Effector memory CD4-positive, alpha-beta T cell (primary cell): ENCODE results near the gene OTULINL.

Experiments
- DNase-seq, 3 donors: peaks; one replicate each; pipeline ENCODE4 v3.0.0-alpha.2; 2020
- H3K27ac ChIP-seq: 2 replicates; pipeline ENCODE4 v1.7.0; 2013; ENCODE audit warnings: mild to moderate bottlenecking, low read length, moderate library complexity; ENCODE audit not compliant: insufficient read depth, poor library complexity, severe bottlenecking
- H3K27me3 ChIP-seq: replicated peaks from 2 replicates; pipeline ENCODE4 v1.7.0; 2013; ENCODE audit warnings: mild to moderate bottlenecking, low read length; ENCODE audit not compliant: insufficient read depth, control insufficient read depth, poor library complexity, severe bottlenecking
- H3K36me3 ChIP-seq: 2 replicates; pipeline ENCODE4 v1.7.0; 2013; ENCODE audit warnings: mild to moderate bottlenecking, low read length, moderate library complexity; ENCODE audit not compliant: control insufficient read depth, insufficient read depth
- H3K4me1 ChIP-seq: 2 replicates; pipeline ENCODE4 v1.7.0; 2013; ENCODE audit warnings: low read length, mild to moderate bottlenecking; ENCODE audit not compliant: control insufficient read depth, insufficient read depth, poor library complexity, severe bottlenecking
- H3K4me3 ChIP-seq: 2 replicates; pipeline ENCODE4 v1.7.0; 2013; ENCODE audit warnings: low read length, low read depth, mild to moderate bottlenecking; ENCODE audit not compliant: insufficient read depth, poor library complexity, severe bottlenecking
- H3K9me3 ChIP-seq: 2 replicates; pipeline ENCODE4 v1.7.0; 2013; ENCODE audit warnings: mild to moderate bottlenecking, low read length, moderate library complexity; ENCODE audit not compliant: control insufficient read depth

OTULINL gene

GRCh38 chr5:14597080-14597479 is 15.5 kb downstream of the OTULINL start:
- Histone ChIP-seq H3K4me1 (peaks cover 20% of the 10 kb centered on the region), H3K4me3 (no peak overlapping the region), H3K36me3 (peaks cover 7% of the 10 kb centered on the region), H3K27ac (no peak overlapping the region), H3K9me3 (no peaks in the 10 kb centered on the region), H3K27me3 (no peaks in the 10 kb centered on the region)
- DNase-seq = no peak

GRCh38 chr5:14598225-14598624 is 16.6 kb downstream of the OTULINL start:
- no peak for DNase-seq
- Histone ChIP-seq H3K27ac (no peak overlapping the region), H3K9me3 (no peaks in the 10 kb centered on the region), H3K27me3 (no peaks in the 10 kb centered on the region), H3K36me3 (peaks cover 18% of the 10 kb centered on the region), H3K4me3 (no peak overlapping the region), H3K4me1 (peaks cover 18% of the 10 kb centered on the region)

- H3K36me3 ChIP-seq = peaks cover 21% of the 10 kb centered on the region
- no peaks in the 10 kb centered on the region for H3K9me3 ChIP-seq
- H3K4me3 ChIP-seq = no peak overlapping the region
- H3K27ac ChIP-seq = no peak overlapping the region
- H3K4me1 ChIP-seq = peaks cover 5% of the 10 kb centered on the region
- no peak for DNase-seq
- H3K27me3 ChIP-seq = no peaks in the 10 kb centered on the region
These were observed 18.0 kb downstream of the OTULINL start for GRCh38 chr5:14599476-14600127.

- Histone ChIP-seq H3K9me3 (no peaks in the 10 kb centered on the region), H3K27ac (no peak overlapping the region), H3K4me3 (no peak overlapping the region), H3K27me3 (no peaks in the 10 kb centered on the region), H3K4me1 (no peaks in the 10 kb centered on the region), H3K36me3 (peaks cover 21% of the 10 kb centered on the region)
- no peak for DNase-seq
These were observed 19.3 kb downstream of the OTULINL start for GRCh38 chr5:14600846-14601245.

- H3K9me3 ChIP-seq = no peaks in the 10 kb centered on the region
- H3K36me3 ChIP-seq = peaks cover 21% of the 10 kb centered on the region
- DNase-seq = no peak
- no peaks in the 10 kb centered on the region for H3K4me1 ChIP-seq
- no peak overlapping the region for H3K27ac ChIP-seq
- no peak overlapping the region for H3K4me3 ChIP-seq
- no peaks in the 10 kb centered on the region for H3K27me3 ChIP-seq
These were observed 21.5 kb downstream of the OTULINL start for GRCh38 chr5:14603141-14603540.

- no peaks in the 10 kb centered on the region for H3K27me3 ChIP-seq
- DNase-seq = no peak
- no peaks in the 10 kb centered on the region for H3K4me1 ChIP-seq
- H3K4me3 ChIP-seq = no peak overlapping the region
- H3K27ac ChIP-seq = no peak overlapping the region
- H3K9me3 ChIP-seq = no peaks in the 10 kb centered on the region
- peaks cover 41% of the 10 kb centered on the region for H3K36me3 ChIP-seq
These were observed 25.5 kb downstream of the OTULINL start for GRCh38 chr5:14607104-14607503.

- Histone ChIP-seq H3K27me3 (no peaks in the 10 kb centered on the region), H3K27ac (no peak overlapping the region), H3K9me3 (no peaks in the 10 kb centered on the region), H3K4me3 (no peak overlapping the region), H3K4me1 (no peaks in the 10 kb centered on the region), H3K36me3 (peaks cover 35% of the 10 kb centered on the region)
- no peak for DNase-seq
These were observed 26.6 kb downstream of the OTULINL start for GRCh38 chr5:14608169-14608568.

- H3K9me3 ChIP-seq = no peaks in the 10 kb centered on the region
- no peak overlapping the region for H3K27ac ChIP-seq
- no peak for DNase-seq
- no peak overlapping the region for H3K4me3 ChIP-seq
- no peaks in the 10 kb centered on the region for H3K27me3 ChIP-seq
- no peaks in the 10 kb centered on the region for H3K4me1 ChIP-seq
- H3K36me3 ChIP-seq = peaks cover 46% of the 10 kb centered on the region
These were observed 30.1 kb downstream of the OTULINL start for GRCh38 chr5:14611737-14612136.

- H3K27ac ChIP-seq = no peak overlapping the region
- H3K4me1 ChIP-seq = no peaks in the 10 kb centered on the region
- H3K4me3 ChIP-seq = no peak overlapping the region
- H3K9me3 ChIP-seq = no peaks in the 10 kb centered on the region
- no peak for DNase-seq
- H3K36me3 ChIP-seq = peaks cover 39% of the 10 kb centered on the region
- H3K27me3 ChIP-seq = no peaks in the 10 kb centered on the region
These were observed 32.9 kb downstream of the OTULINL start for GRCh38 chr5:14614490-14614889.

GRCh38 chr5:14615365-14615764 is 33.8 kb downstream of the OTULINL start:
- no peaks in the 10 kb centered on the region for H3K4me1 ChIP-seq
- no peak overlapping the region for H3K27ac ChIP-seq
- H3K36me3 ChIP-seq = peaks cover 31% of the 10 kb centered on the region

More at GRCh38 chr5:14615365-14615764, 33.8 kb downstream of the OTULINL start:
- no peak for DNase-seq
- Histone ChIP-seq H3K4me3 (no peak overlapping the region), H3K9me3 (no peaks in the 10 kb centered on the region), H3K27me3 (no peaks in the 10 kb centered on the region)
